GM19099 (cell line): ENCODE results near the gene DENND1A.

Experiments used
- POLR2A ChIP-seq: IDR thresholded peaks from 3 replicates; pipeline ENCODE4 v1.6.1; 2011; ENCODE audit warnings: low read depth; ENCODE audit not compliant: insufficient read length; ENCODE audit errors: extremely low read depth

The DENND1A gene

GRCh38 chr9:123522251-123522650 is 407.7 kb downstream of the DENND1A start:
- TF ChIP-seq POLR2A = no peak

- no peak for TF ChIP-seq POLR2A
These were observed 411.6 kb downstream of the DENND1A start for GRCh38 chr9:123518338-123518737.

- no peak for TF ChIP-seq POLR2A
These were observed 412.4 kb downstream of the DENND1A start for GRCh38 chr9:123517512-123517911.

- TF ChIP-seq POLR2A = no peak
These were observed 415.2 kb downstream of the DENND1A start for GRCh38 chr9:123514766-123515165.

GRCh38 chr9:123513554-123513953 is 416.4 kb downstream of the DENND1A start:
- TF ChIP-seq POLR2A = no peak

- no peak for TF ChIP-seq POLR2A
These were observed 418.3 kb downstream of the DENND1A start for GRCh38 chr9:123511326-123512277.

- TF ChIP-seq POLR2A = no peak
These were observed 420.3 kb downstream of the DENND1A start for GRCh38 chr9:123509646-123510045.

- no peak for TF ChIP-seq POLR2A
These were observed 421.9 kb downstream of the DENND1A start for GRCh38 chr9:123508048-123508447.

- no peak for TF ChIP-seq POLR2A
These were observed 424.4 kb downstream of the DENND1A start for GRCh38 chr9:123505496-123505895.

GRCh38 chr9:123500336-123500735 is 429.6 kb downstream of the DENND1A start:
- no peak for TF ChIP-seq POLR2A

- no peak for TF ChIP-seq POLR2A
These were observed 432.1 kb downstream of the DENND1A start for GRCh38 chr9:123497830-123498229.

- TF ChIP-seq POLR2A = no peak
These were observed 434.2 kb downstream of the DENND1A start for GRCh38 chr9:123495731-123496130.

GRCh38 chr9:123493627-123494026 is 436.3 kb downstream of the DENND1A start:
- no peak for TF ChIP-seq POLR2A

GRCh38 chr9:123490688-123491087 is 439.2 kb downstream of the DENND1A start:
- TF ChIP-seq POLR2A = no peak

GRCh38 chr9:123488722-123489321 is 441.1 kb downstream of the DENND1A start:
- TF ChIP-seq POLR2A = no peak

- no peak for TF ChIP-seq POLR2A
These were observed 441.9 kb downstream of the DENND1A start for GRCh38 chr9:123487944-123488548.
